ENCODE data around the gene RNF181. TPM values are rescaled to one million over a fixed set of nuclear protein-coding genes. Genes with fewer than 3 reads are reported as not detected.

The RNF181 gene
- total RNA-seq = 100 to 1,000 TPM in 3 of 4 donors, 10 to 100 TPM in 1; 89.9 to 127 (median 110) TPM

GRCh38 chr2:85595301-85596025, at the start of gene RNF181:
TSS of gene RNF181 (plus strand) at chr2:85595745. CDS start at chr2:85595764, 19 bp downstream.
- Histone ChIP-seq H3K4me1 (peaks cover 44% of the 10 kb centered on the region), H3K27ac (peak within 1 kb of the TSS; percentile 83), H3K27me3 (no peaks in the 10 kb centered on the region), H3K4me3 (peak within 1 kb of the TSS; percentile 61), H3K9me3 (no peaks in the 10 kb centered on the region), H3K36me3 (peaks cover 27% of the 10 kb centered on the region)
- DNase-seq (ENCODE audit: low spot score in 2 of 2) = peak; percentile 98
- peak; percentile 61 to 74 (median 69) for TF ChIP-seq POLR2AphosphoS5 (IDR thresholded peaks at IDR 0.05)
- peak; percentile 51 to 80 for TF ChIP-seq POLR2A (IDR thresholded peaks at IDR 0.05)
- TF ChIP-seq CTCF (IDR thresholded peaks at IDR 0.05) = no peak
- under 1% methylated on average over 20 of the region's 47 CpGs for WGBS

GRCh38 chr2:85545780-85546240, 49.7 kb upstream of the RNF181 start:
- H3K4me1 ChIP-seq = peaks cover 72% of the 10 kb centered on the region
- H3K27ac ChIP-seq = no peak overlapping the region
- no peaks in the 10 kb centered on the region for H3K9me3 ChIP-seq
- peak in 1 of 2 donors; percentile 29 for DNase-seq (ENCODE audit: low spot score in 2 of 2)
- H3K4me3 ChIP-seq = no peak overlapping the region
- TF ChIP-seq CTCF (IDR thresholded peaks at IDR 0.05) = no peak
- TF ChIP-seq EP300 (IDR thresholded peaks at IDR 0.05) = no peak
- TF ChIP-seq POLR2A (IDR thresholded peaks at IDR 0.05) = no peak
- TF ChIP-seq POLR2AphosphoS5 (IDR thresholded peaks at IDR 0.05) = no peak
- no peaks in the 10 kb centered on the region for H3K27me3 ChIP-seq
- H3K36me3 ChIP-seq = peaks cover 66% of the 10 kb centered on the region
- WGBS = 60% methylated on average over 5 of the region's 5 CpGs

GRCh38 chr2:85547089-85547858, 48.3 kb upstream of the RNF181 start:
- no peak for DNase-seq (ENCODE audit: low spot score in 2 of 2)
- Histone ChIP-seq H3K27ac (peak overlapping the region; percentile 30), H3K4me3 (no peak overlapping the region), H3K4me1 (peaks cover 57% of the 10 kb centered on the region), H3K27me3 (no peaks in the 10 kb centered on the region), H3K36me3 (peaks cover 62% of the 10 kb centered on the region), H3K9me3 (no peaks in the 10 kb centered on the region)
- TF ChIP-seq POLR2AphosphoS5 (IDR thresholded peaks at IDR 0.05) (no peak), CTCF (IDR thresholded peaks at IDR 0.05) (no peak), EP300 (IDR thresholded peaks at IDR 0.05) (no peak), POLR2A (IDR thresholded peaks at IDR 0.05) (no peak)
- 83% methylated on average over 1 of the region's 1 CpG for WGBS

- DNase-seq (ENCODE audit: low spot score in 2 of 2) = peak in 1 of 2 donors; percentile 31
- 80% methylated on average over 6 of the region's 6 CpGs for WGBS
- H3K4me3 ChIP-seq = no peak overlapping the region
- H3K4me1 ChIP-seq = peaks cover 50% of the 10 kb centered on the region
- no peak overlapping the region for H3K27ac ChIP-seq
- H3K27me3 ChIP-seq = no peaks in the 10 kb centered on the region
- H3K36me3 ChIP-seq = peaks cover 62% of the 10 kb centered on the region
- TF ChIP-seq EP300 (IDR thresholded peaks at IDR 0.05) (no peak), POLR2AphosphoS5 (IDR thresholded peaks at IDR 0.05) (no peak), CTCF (IDR thresholded peaks at IDR 0.05) (no peak)
- H3K9me3 ChIP-seq = no peaks in the 10 kb centered on the region
Measured at GRCh38 chr2:85547859-85548607, 47.5 kb upstream of the RNF181 start.

Data from suprapubic skin (tissue), 4 donors.